H1 (cell line): Measurements from ENCODE around the gene SLC35G6. TPM values are rescaled to one million over a fixed set of nuclear protein-coding genes. Genes with fewer than 3 reads are reported as not detected.

Experiments
- CTCF ChIA-PET: fragments of 300-600 bp; sonication (Branson Sonifier 250); formaldehyde crosslinking; loops from one replicate; lab custom pipeline; 2021; ENCODE audit not compliant: partially characterized antibody; lab: Charles Lee
- POLR2A ChIA-PET: fragments of 300-600 bp; sonication (Branson Sonifier 250); formaldehyde crosslinking; loops from one replicate; lab custom pipeline; 2021; ENCODE audit warnings: inconsistent platforms; ENCODE audit not compliant: partially characterized antibody; lab: Charles Lee
- DNase-seq, 2 experiments: peaks; one replicate each; pipeline versions ENCODE4 v3.0.0 to v3.0.0-alpha.2; 2010 to 2022; ENCODE audit warnings: low spot score in 2 of 2, low read depth in 1 of 2, mixed read lengths in 1 of 2
- FAIRE-seq: peaks from 2 replicates; lab custom pipeline; 2011; peaks lifted over from hg19 to GRCh38; lab: Jason Lieb, UNC
- H2AFZ ChIP-seq: 2 replicates; pipeline ENCODE4 v1.8.1; 2012; ENCODE audit warnings: low read length, inconsistent platforms
- H2AK5ac ChIP-seq: 2 replicates; pipeline ENCODE4 v1.6.1; 2013; ENCODE audit warnings: low read depth, low read length
- H2BK120ac ChIP-seq: replicated peaks from 2 replicates; pipeline ENCODE3; 2013; ENCODE audit warnings: low read depth, low read length, inconsistent platforms
- H2BK12ac ChIP-seq: 2 replicates; pipeline ENCODE4 v1.6.1; 2013; ENCODE audit warnings: low read depth, low read length
- H2BK15ac ChIP-seq: 2 replicates; pipeline ENCODE4 v1.6.1; 2013; ENCODE audit warnings: low read length
- H2BK20ac ChIP-seq: 2 replicates; pipeline ENCODE4 v1.6.1; 2013; ENCODE audit warnings: low read length
- H2BK5ac ChIP-seq: 2 replicates; pipeline ENCODE4 v1.6.1; 2013; ENCODE audit warnings: low read depth, low read length
- H3K14ac ChIP-seq: 2 replicates; pipeline ENCODE4 v1.6.1; 2013; ENCODE audit warnings: inconsistent platforms; ENCODE audit not compliant: insufficient read length
- H3K18ac ChIP-seq: 2 replicates; pipeline ENCODE4 v1.6.1; 2013; ENCODE audit warnings: low read length; ENCODE audit errors: extremely low read depth
- H3K23ac ChIP-seq: 2 replicates; pipeline ENCODE4 v1.6.1; 2013; ENCODE audit warnings: inconsistent platforms; ENCODE audit not compliant: insufficient read length
- H3K23me2 ChIP-seq: 2 replicates; pipeline ENCODE4 v1.6.1; 2013; ENCODE audit warnings: low read depth, low read length
- H3K27ac ChIP-seq: 2 replicates; pipeline ENCODE4 v1.6.1; 2011; ENCODE audit warnings: low read depth, low read length, inconsistent platforms
- H3K27me3 ChIP-seq, 4 experiments: replicated peaks in 1 of 4; 1 replicate in 1 of 4; 2 replicates in 3 of 4; pipeline versions ENCODE4 v1.6.1 to v1.8.1; 2011 to 2013; ENCODE audit warnings: low read length in 3 of 4, mild to moderate bottlenecking in 3 of 4, inconsistent platforms in 2 of 4, mixed read lengths in 2 of 4, moderate library complexity in 1 of 4; ENCODE audit not compliant: control insufficient read depth in 3 of 4, insufficient read depth in 3 of 4; ENCODE audit errors: extremely low read depth in 1 of 4
- H3K36me3 ChIP-seq, 4 experiments: 2 replicates each; pipeline versions ENCODE4 v1.6.1 to v1.8.1; 2011 to 2013; ENCODE audit warnings: mild to moderate bottlenecking in 4 of 4, low read length in 3 of 4, moderate library complexity in 2 of 4, control low read depth in 1 of 4, inconsistent platforms in 1 of 4; ENCODE audit not compliant: insufficient read depth in 4 of 4, control insufficient read depth in 2 of 4
- H3K4ac ChIP-seq: replicated peaks from 2 replicates; pipeline ENCODE3; 2013; ENCODE audit warnings: low read length, low read depth, mixed read lengths, inconsistent platforms; ENCODE audit not compliant: insufficient read length
- H3K4me1 ChIP-seq, 4 experiments: replicated peaks in 1 of 4; 1 replicate in 1 of 4; 2 replicates in 3 of 4; pipeline versions ENCODE4 v1.6.1 to v1.8.1; 2011 to 2013; ENCODE audit warnings: low read length in 3 of 4, inconsistent platforms in 2 of 4, mixed read lengths in 1 of 4; ENCODE audit not compliant: insufficient read depth in 4 of 4, control insufficient read depth in 3 of 4
- H3K4me2 ChIP-seq, 2 experiments: 2 replicates each; pipeline versions ENCODE4 v1.6.1 to v1.8.1; 2011 to 2013; ENCODE audit warnings: low read depth in 2 of 2, low read length in 2 of 2, control low read depth in 1 of 2, inconsistent platforms in 1 of 2, mild to moderate bottlenecking in 1 of 2; ENCODE audit not compliant: insufficient read depth in 1 of 2
- H3K4me3 ChIP-seq, 4 experiments: fragments of 200-600, 300-600 bp in 1 of 4; sonication (generic), shearing (Covaris generic), sonication (Bioruptor Twin) in 1 of 4; 2 replicates each; pipeline versions ENCODE4 v1.5.1 to v1.8.1; 2011 to 2016; ENCODE audit warnings: low read length in 4 of 4, low read depth in 3 of 4, control low read depth in 2 of 4, inconsistent platforms in 2 of 4, mild to moderate bottlenecking in 2 of 4, mixed read lengths in 1 of 4, moderate library complexity in 1 of 4; ENCODE audit not compliant: insufficient read depth in 2 of 4; ENCODE audit errors: extremely low read depth in 1 of 4
- H3K56ac ChIP-seq: replicated peaks from 2 replicates; pipeline ENCODE3; 2013; ENCODE audit warnings: low read depth, mild to moderate bottlenecking, mixed read lengths, low read length, inconsistent platforms; ENCODE audit not compliant: insufficient read length
- H3K79me1 ChIP-seq: 2 replicates; pipeline ENCODE4 v1.6.1; 2013; ENCODE audit warnings: low read depth, low read length, control low read depth
- H3K79me2 ChIP-seq, 2 experiments: 2 replicates each; pipeline versions ENCODE4 v1.6.1 to v1.8.1; 2012 to 2013; ENCODE audit warnings: low read length in 2 of 2, mild to moderate bottlenecking in 2 of 2, inconsistent platforms in 1 of 2; ENCODE audit not compliant: insufficient read depth in 2 of 2, control insufficient read depth in 1 of 2
- H3K9ac ChIP-seq, 4 experiments: replicated peaks in 1 of 4; 1 replicate in 1 of 4; 2 replicates in 3 of 4; pipeline versions ENCODE4 v1.6.1 to v1.8.1; 2011 to 2013; ENCODE audit warnings: low read depth in 3 of 4, low read length in 3 of 4, control low read depth in 2 of 4, mild to moderate bottlenecking in 2 of 4, moderate library complexity in 2 of 4, inconsistent platforms in 1 of 4; ENCODE audit errors: extremely low read depth in 1 of 4
- H3K9me3 ChIP-seq, 2 experiments: 2 replicates each; pipeline versions ENCODE4 v1.6.1 to v1.8.1; 2012 to 2013; ENCODE audit warnings: mild to moderate bottlenecking in 2 of 2, moderate library complexity in 2 of 2, control low read depth in 1 of 2, inconsistent platforms in 1 of 2, low read depth in 1 of 2, low read length in 1 of 2, mixed read lengths in 1 of 2; ENCODE audit not compliant: insufficient read depth in 2 of 2
- H4K20me1 ChIP-seq, 2 experiments: replicated peaks in 1 of 2; 2 replicates each; pipeline versions ENCODE3 to v1.8.1; 2011 to 2013; ENCODE audit warnings: inconsistent platforms in 2 of 2, low read length in 2 of 2, mild to moderate bottlenecking in 1 of 2; ENCODE audit not compliant: insufficient read depth in 2 of 2, control insufficient read depth in 1 of 2
- H4K5ac ChIP-seq: 2 replicates; pipeline ENCODE4 v1.6.1; 2013; ENCODE audit warnings: low read length, low read depth, mixed read lengths, inconsistent platforms; ENCODE audit not compliant: insufficient read length
- H4K8ac ChIP-seq: 2 replicates; pipeline ENCODE4 v1.8.0; 2013; ENCODE audit warnings: mild to moderate bottlenecking, moderate library complexity, low read length, inconsistent platforms; ENCODE audit not compliant: insufficient read depth; ENCODE audit errors: extremely low read depth
- H4K91ac ChIP-seq: replicated peaks from 2 replicates; pipeline ENCODE3; 2013; ENCODE audit warnings: low read length, mixed read lengths, inconsistent platforms; ENCODE audit not compliant: insufficient read length
- KDM5A ChIP-seq: fragments of 200-600 bp; IDR thresholded peaks from 2 replicates; pipeline ENCODE4 v1.7.1; 2012; ENCODE audit warnings: mild to moderate bottlenecking, low read length, inconsistent platforms, mixed read lengths
- RXRA ChIP-seq: IDR thresholded peaks from 2 replicates; pipeline ENCODE4 v1.6.1; 2011; ENCODE audit warnings: low read depth, mild to moderate bottlenecking, low read length, moderate library complexity; ENCODE audit not compliant: insufficient read depth
- SAP30 ChIP-seq: fragments of 300-600 bp; sonication (generic); IDR thresholded peaks from 2 replicates; pipeline ENCODE4 v1.7.1; 2012; ENCODE audit warnings: low read length, moderate library complexity, mild to moderate bottlenecking, inconsistent platforms; ENCODE audit not compliant: insufficient read depth, insufficient replicate concordance
- WGBS, 2 experiments: shearing (Covaris generic) in 1 of 2; methylation state at CpG; one replicate each; pipeline versions ENCODE4 v1.1.6 to v1.1.7; 2013 to 2015; ENCODE audit warnings: low lambda C conversion rate in 2 of 2, mixed read lengths in 2 of 2, inconsistent platforms in 1 of 2, low coverage in 1 of 2, missing lambda C conversion rate in 1 of 2; ENCODE audit not compliant: insufficient replicate concordance in 2 of 2, insufficient coverage in 1 of 2, insufficient read length in 1 of 2; ENCODE audit errors: extremely low coverage in 1 of 2, missing lambda C conversion rate in 1 of 2; 5-methylcytosine and 5-hydroxymethylcytosine counted together
- polyA plus RNA-seq, 7 experiments: library from polyadenylated mRNA; depleted of rRNA in 3 of 7; stranded (reverse) in 5 of 7; unstranded in 2 of 7; fragments of >200 nt in 5 of 7; fragments of 200-250 nt in 2 of 7; gene quantifications; 1 replicate in 5 of 7; 2 replicates in 1 of 7; 4 replicates in 1 of 7; pipeline versions ENCODE4 v1.2.1 to v1.2.3, GENCODE V29; 2011 to 2013; ENCODE audit warnings: missing spikeins in 2 of 7, mixed read lengths in 2 of 7
- total RNA-seq: library from RNA; stranded (reverse); fragmentation: NEBNext Ultra II Directional; extraction: Animal tissue kit (Norgen Biotek cat#: 25700); gene quantifications from 2 replicates; pipeline ENCODE4 v1.2.1, GENCODE V29; 2021

Gene SLC35G6
- total and polyA plus RNA-seq, 2 of the 8 experiments (the other 6 are each of a cell fraction or from before 2014, with no cell fraction given) = 0.05 TPM; not detected in 1

GRCh38 chr17:7503521-7503920 is 22.3 kb downstream of the SLC35G6 start:
- Histone ChIP-seq H3K56ac (no peak overlapping the region), H3K4ac (no peak overlapping the region), H2BK12ac (no peak overlapping the region), H3K36me3 (peaks cover 45 to 88% (median 71%) of the 10 kb centered on the region in 4 experiments), H3K23me2 (no peaks in the 10 kb centered on the region), H3K23ac (no peak overlapping the region), H2BK5ac (no peak overlapping the region), H3K27me3 (no peaks in the 10 kb centered on the region), H3K4me1 (no peaks in the 10 kb centered on the region), H3K4me3 (no peak overlapping the region), H3K18ac (no peak overlapping the region), H3K27ac (no peak overlapping the region), H4K8ac (peak overlapping the region; percentile 68), H4K91ac (no peak overlapping the region), H3K4me2 (no peak overlapping the region), H3K14ac (no peak overlapping the region), H4K20me1 (peaks cover 4 to 13% of the 10 kb centered on the region in 2 experiments), H4K5ac (no peak overlapping the region), H2BK120ac (no peak overlapping the region), H2BK15ac (no peak overlapping the region), H2AFZ (no peak overlapping the region), H3K79me2 (no peaks in the 10 kb centered on the region), H2AK5ac (no peak overlapping the region), H2BK20ac (no peak overlapping the region), H3K9me3 (no peaks in the 10 kb centered on the region; a peak in 1 of 4 replicates), H3K9ac (no peak overlapping the region), H3K79me1 (no peaks in the 10 kb centered on the region)
- TF ChIP-seq KDM5A = no peak
- no peak for TF ChIP-seq RXRA
- no peak for TF ChIP-seq SAP30
- DNase-seq = no peak
- ChIA-PET CTCF (interaction anchor here (0.6 to 7.0 kb wide), 11 partner anchors 12 to 676 kb away, joined by 3 to 82 read pairs (median 4); partner anchors contain the start of genes SENP3 and TMEM95), POLR2A (interaction anchor here (0.7 to 4.4 kb wide), 6 partner anchors 11 to 148 kb away, joined by 3 to 18 read pairs (median 3); partner anchors contain the start of genes POLR2A, TMEM95 and ZBTB4)
- 95% methylated on average over 8 of the region's 8 CpGs; no CpG with 5 or more reads in 1 of the 2 experiments for WGBS, 2 experiments
- no peak for FAIRE-seq
